KMS-11 (cell line): ENCODE measurements around the gene CXCL14.
"Not testable (repeated sequence)": the region's sequence is repeated elsewhere in the genome, so short reads cannot be mapped to it uniquely, and the experiment has no call there.

Source experiments
- H2AFZ ChIP-seq: fragments of 200-600 bp; sonication (generic); 2 replicates; pipeline ENCODE4 v1.6.1; 2016; ENCODE audit warnings: antibody characterized with exemption, mixed run types, low read depth
- H3K27ac ChIP-seq: fragments of 200-600 bp; sonication (generic); 2 replicates; pipeline ENCODE4 v1.6.1; 2016; ENCODE audit warnings: mild to moderate bottlenecking, mixed run types
- H3K27me3 ChIP-seq: fragments of 200-600 bp; sonication (generic); 2 replicates; pipeline ENCODE4 v1.6.1; 2017; ENCODE audit warnings: mild to moderate bottlenecking, low read depth, mixed run types, moderate library complexity; ENCODE audit not compliant: insufficient read depth
- H3K36me3 ChIP-seq: fragments of 200-600 bp; sonication (generic); 2 replicates; pipeline ENCODE4 v1.6.1; 2017; ENCODE audit warnings: mild to moderate bottlenecking, mixed run types; ENCODE audit not compliant: insufficient read depth
- H3K4me1 ChIP-seq: fragments of 200-600 bp; sonication (generic); 2 replicates; pipeline ENCODE4 v1.6.1; 2016; ENCODE audit warnings: mild to moderate bottlenecking, low read depth, mixed run types; ENCODE audit not compliant: poor library complexity, severe bottlenecking
- H3K4me2 ChIP-seq: fragments of 200-600 bp; sonication (generic); 2 replicates; pipeline ENCODE4 v1.7.0; 2016; ENCODE audit warnings: mild to moderate bottlenecking, mixed run types
- H3K4me3 ChIP-seq: fragments of 200-600 bp; sonication (generic); IDR thresholded peaks from 2 replicates; pipeline ENCODE4 v1.6.1; 2017; ENCODE audit warnings: low read depth, low read length, mixed read lengths; ENCODE audit not compliant: insufficient read depth
- H3K79me2 ChIP-seq: fragments of 200-600 bp; sonication (generic); 2 replicates; pipeline ENCODE4 v1.6.1; 2016; ENCODE audit warnings: low read depth, mixed run types; ENCODE audit not compliant: insufficient read depth
- H3K9ac ChIP-seq: fragments of 200-600 bp; sonication (generic); 2 replicates; pipeline ENCODE4 v1.6.1; 2016; ENCODE audit warnings: mild to moderate bottlenecking, mixed run types
- H4K20me1 ChIP-seq: fragments of 200-600 bp; sonication (generic); 2 replicates; pipeline ENCODE4 v1.6.1; 2016; ENCODE audit warnings: mild to moderate bottlenecking, mixed run types; ENCODE audit not compliant: insufficient read depth
- CTCF ChIP-seq: fragments of 200-600 bp; sonication (generic); conservative IDR thresholded peaks from 2 replicates; pipeline ENCODE4 v1.6.1; 2017; ENCODE audit warnings: low read depth, mild to moderate bottlenecking, antibody characterized with exemption, low read length, moderate library complexity, mixed read lengths

CXCL14 gene

GRCh38 chr5:135535420-135535819 is 43.4 kb downstream of the CXCL14 start:
- Histone ChIP-seq H3K79me2 (no peaks in the 10 kb centered on the region), H3K4me1 (no peaks in the 10 kb centered on the region), H3K27ac (no peak overlapping the region), H3K4me2 (no peak overlapping the region), H4K20me1 (no peaks in the 10 kb centered on the region), H2AFZ (no peak overlapping the region), H3K9ac (no peak overlapping the region), H3K36me3 (no peaks in the 10 kb centered on the region), H3K27me3 (no peaks in the 10 kb centered on the region), H3K4me3 (no peak overlapping the region)
- no peak for TF ChIP-seq CTCF

GRCh38 chr5:135534609-135535419 is 44.0 kb downstream of the CXCL14 start:
- no peaks in the 10 kb centered on the region for H3K4me1 ChIP-seq
- no peak overlapping the region for H3K4me3 ChIP-seq
- H3K4me2 ChIP-seq = no peak overlapping the region
- H3K27me3 ChIP-seq = no peaks in the 10 kb centered on the region
- H4K20me1 ChIP-seq = no peaks in the 10 kb centered on the region
- no peaks in the 10 kb centered on the region for H3K79me2 ChIP-seq
- no peak for TF ChIP-seq CTCF
- no peaks in the 10 kb centered on the region for H3K36me3 ChIP-seq
- no peak overlapping the region for H3K9ac ChIP-seq
- H2AFZ ChIP-seq = no peak overlapping the region
- H3K27ac ChIP-seq = no peak overlapping the region

GRCh38 chr5:135533794-135534193 is 45.0 kb downstream of the CXCL14 start:
- H4K20me1 ChIP-seq = no peaks in the 10 kb centered on the region
- H3K4me1 ChIP-seq = no peaks in the 10 kb centered on the region
- no peak overlapping the region for H2AFZ ChIP-seq
- H3K4me2 ChIP-seq = no peak overlapping the region
- H3K36me3 ChIP-seq = no peaks in the 10 kb centered on the region
- no peak overlapping the region for H3K9ac ChIP-seq
- H3K27ac ChIP-seq = no peak overlapping the region
- TF ChIP-seq CTCF = no peak
- no peaks in the 10 kb centered on the region for H3K27me3 ChIP-seq
- no peak overlapping the region for H3K4me3 ChIP-seq
- no peaks in the 10 kb centered on the region for H3K79me2 ChIP-seq

GRCh38 chr5:135533334-135533733 is 45.5 kb downstream of the CXCL14 start:
- H3K4me1 ChIP-seq = no peaks in the 10 kb centered on the region
- H3K36me3 ChIP-seq = no peaks in the 10 kb centered on the region
- H3K4me2 ChIP-seq = no peak overlapping the region
- no peaks in the 10 kb centered on the region for H3K27me3 ChIP-seq
- H3K9ac ChIP-seq = no peak overlapping the region
- no peak for TF ChIP-seq CTCF
- no peaks in the 10 kb centered on the region for H3K79me2 ChIP-seq
- no peaks in the 10 kb centered on the region for H4K20me1 ChIP-seq
- H2AFZ ChIP-seq = no peak overlapping the region
- H3K27ac ChIP-seq = no peak overlapping the region
- no peak overlapping the region for H3K4me3 ChIP-seq

- H3K4me1 ChIP-seq, H3K4me3 ChIP-seq, H2AFZ ChIP-seq, H3K79me2 ChIP-seq, H4K20me1 ChIP-seq, H3K4me2 ChIP-seq, H3K27me3 ChIP-seq, H3K36me3 ChIP-seq, H3K27ac ChIP-seq, H3K9ac ChIP-seq: not testable (repeated sequence)
These were observed 49.2 kb downstream of the CXCL14 start for GRCh38 chr5:135529576-135529975.
